Thyroid gland (tissue), 4 donors: ENCODE results near the gene CTSH. TPM values are rescaled to one million over a fixed set of nuclear protein-coding genes. Genes with fewer than 3 reads are reported as not detected.
"Not testable (repeated sequence)": the region's sequence is repeated elsewhere in the genome, so short reads cannot be mapped to it uniquely, and the experiment has no call there.

Experiments
- DNase-seq, 2 donors: peaks; one replicate each; pipeline ENCODE4 v3.0.0-alpha.2; 2019
- H3K27ac ChIP-seq, 3 donors: fragments of 200-600 bp; sonication (generic); 1 replicate in 2 of 3; 2 replicates in 1 of 3; pipeline ENCODE4 v1.5.1; 2016 to 2019; ENCODE audit warnings: mild to moderate bottlenecking in 1 of 3, moderate library complexity in 1 of 3
- H3K27me3 ChIP-seq: fragments of 200-600 bp; sonication (generic); one replicate; pipeline ENCODE4 v1.5.1; 2019
- H3K36me3 ChIP-seq, 2 donors: fragments of 200-600 bp; sonication (generic); one replicate each; pipeline ENCODE4 v1.5.1; 2016 to 2019
- H3K4me1 ChIP-seq, 2 donors: fragments of 200-600 bp; sonication (generic); one replicate each; pipeline ENCODE4 v1.5.1; 2017 to 2019
- H3K4me3 ChIP-seq, 3 donors: fragments of 200-600 bp; sonication (generic); replicated peaks in 1 of 3; 1 replicate in 2 of 3; 2 replicates in 1 of 3; pipeline ENCODE4 v1.5.1; 2016; ENCODE audit warnings: mild to moderate bottlenecking in 1 of 3
- H3K9me3 ChIP-seq: fragments of 200-600 bp; sonication (generic); one replicate; pipeline ENCODE4 v1.5.1; 2017
- POLR2A ChIP-seq, 2 donors: fragments of 450-650 bp; IDR thresholded peaks; one replicate each; pipeline ENCODE4 v1.6.1; 2017; ENCODE audit warnings: antibody characterized with exemption in 2 of 2, mild to moderate bottlenecking in 2 of 2, moderate library complexity in 1 of 2
- WGBS, 2 donors: methylation state at CpG; one replicate each; pipeline ENCODE4 v1.1.5; 2017; 5-methylcytosine and 5-hydroxymethylcytosine counted together
- intact Hi-C: fragments of 100-400 bp; cut with DNase I; formaldehyde crosslinking; loops from one replicate; pipeline ENCODE4 v1.15.1; 2023
- total RNA-seq, 4 donors: library from RNA; depleted of rRNA; stranded (reverse); fragments of >200 nt; gene quantifications; one replicate each; pipeline ENCODE4 v1.2.3, GENCODE V29; 2016
- TF ChIP-seq, protein P1 (sequence below), 6 experiments: fragments of 200-600 bp in 3 of 6; fragments of 450-650 bp in 3 of 6; sonication (generic) in 3 of 6; IDR thresholded peaks; one replicate each; pipeline ENCODE4 v1.5.1; 2016 to 2019; ENCODE audit warnings: antibody characterized with exemption in 6 of 6, mild to moderate bottlenecking in 2 of 6, inconsistent platforms in 1 of 6, moderate library complexity in 1 of 6

CTSH gene
- total RNA-seq, 4 donors from 2014 or later: 91.1 to 123 (median 110) TPM

- Histone ChIP-seq H3K36me3 (no peaks in the 10 kb centered on the region), H3K27ac (no peak overlapping the region), H3K27me3 (no peaks in the 10 kb centered on the region), H3K9me3 (no peaks in the 10 kb centered on the region), H3K4me1 (peaks cover 0 to 11% of the 10 kb centered on the region in 2 donors), H3K4me3 (no peak overlapping the region)
- TF ChIP-seq, protein P1, sequence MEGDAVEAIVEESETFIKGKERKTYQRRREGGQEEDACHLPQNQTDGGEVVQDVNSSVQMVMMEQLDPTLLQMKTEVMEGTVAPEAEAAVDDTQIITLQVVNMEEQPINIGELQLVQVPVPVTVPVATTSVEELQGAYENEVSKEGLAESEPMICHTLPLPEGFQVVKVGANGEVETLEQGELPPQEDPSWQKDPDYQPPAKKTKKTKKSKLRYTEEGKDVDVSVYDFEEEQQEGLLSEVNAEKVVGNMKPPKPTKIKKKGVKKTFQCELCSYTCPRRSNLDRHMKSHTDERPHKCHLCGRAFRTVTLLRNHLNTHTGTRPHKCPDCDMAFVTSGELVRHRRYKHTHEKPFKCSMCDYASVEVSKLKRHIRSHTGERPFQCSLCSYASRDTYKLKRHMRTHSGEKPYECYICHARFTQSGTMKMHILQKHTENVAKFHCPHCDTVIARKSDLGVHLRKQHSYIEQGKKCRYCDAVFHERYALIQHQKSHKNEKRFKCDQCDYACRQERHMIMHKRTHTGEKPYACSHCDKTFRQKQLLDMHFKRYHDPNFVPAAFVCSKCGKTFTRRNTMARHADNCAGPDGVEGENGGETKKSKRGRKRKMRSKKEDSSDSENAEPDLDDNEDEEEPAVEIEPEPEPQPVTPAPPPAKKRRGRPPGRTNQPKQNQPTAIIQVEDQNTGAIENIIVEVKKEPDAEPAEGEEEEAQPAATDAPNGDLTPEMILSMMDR (IDR thresholded peaks at IDR 0.05): no peak
- no peak for TF ChIP-seq POLR2A (IDR thresholded peaks at IDR 0.05)
- intact Hi-C loops: no loop called here
- DNase-seq: no peak
- WGBS, 2 donors: 88 to 91% methylated on average over 20 to 21 of the region's 21 CpGs
Observed at GRCh38 chr15:78931439-78932257, 13.2 kb downstream of the CTSH start.

- intact Hi-C loops: no loop called here
Observed at GRCh38 chr15:78930577-78931388, 14.1 kb downstream of the CTSH start.

GRCh38 chr15:78929536-78930264 is 15.1 kb downstream of the CTSH start:
- TF ChIP-seq POLR2A (IDR thresholded peaks at IDR 0.05): no peak
- TF ChIP-seq, protein P1 (IDR thresholded peaks at IDR 0.05): no peak
- Histone ChIP-seq H3K4me1 (peaks cover 0 to 11% of the 10 kb centered on the region in 2 donors), H3K27ac (no peak overlapping the region), H3K9me3 (no peaks in the 10 kb centered on the region), H3K27me3 (no peaks in the 10 kb centered on the region), H3K4me3 (no peak overlapping the region), H3K36me3 (no peaks in the 10 kb centered on the region)
- WGBS, 2 donors: 85 to 87% methylated on average over 11 to 15 of the region's 16 CpGs
- intact Hi-C loops: no loop called here
- DNase-seq: no peak

More at GRCh38 chr15:78930577-78931388, 14.1 kb downstream of the CTSH start:
- H3K4me3 ChIP-seq: no peak overlapping the region
- H3K9me3 ChIP-seq: no peaks in the 10 kb centered on the region
- H3K27ac ChIP-seq: no peak overlapping the region
- H3K4me1 ChIP-seq: peaks cover 0 to 11% of the 10 kb centered on the region in 2 donors
- no peaks in the 10 kb centered on the region for H3K36me3 ChIP-seq
- 73 to 74% methylated on average over 9 to 10 of the region's 11 CpGs for WGBS, 2 donors
- H3K27me3 ChIP-seq: no peaks in the 10 kb centered on the region
- no peak for TF ChIP-seq POLR2A (IDR thresholded peaks at IDR 0.05)
- TF ChIP-seq, protein P1 (IDR thresholded peaks at IDR 0.05): no peak
- DNase-seq: peak; percentile 27 to 38

GRCh38 chr15:78928616-78929093 is 16.2 kb downstream of the CTSH start:
- H3K27me3 ChIP-seq: no peaks in the 10 kb centered on the region
- WGBS, 2 donors: 90 to 94% methylated on average over 14 of the region's 14 CpGs
- DNase-seq: no peak
- no peak overlapping the region for H3K4me3 ChIP-seq
- intact Hi-C loops: no loop called here
- no peak overlapping the region for H3K27ac ChIP-seq
- TF ChIP-seq, protein P1 (IDR thresholded peaks at IDR 0.05): no peak
- no peak for TF ChIP-seq POLR2A (IDR thresholded peaks at IDR 0.05)
- no peaks in the 10 kb centered on the region for H3K9me3 ChIP-seq
- H3K4me1 ChIP-seq: peaks cover 0 to 2% of the 10 kb centered on the region in 2 donors
- H3K36me3 ChIP-seq: no peaks in the 10 kb centered on the region

DNA sequence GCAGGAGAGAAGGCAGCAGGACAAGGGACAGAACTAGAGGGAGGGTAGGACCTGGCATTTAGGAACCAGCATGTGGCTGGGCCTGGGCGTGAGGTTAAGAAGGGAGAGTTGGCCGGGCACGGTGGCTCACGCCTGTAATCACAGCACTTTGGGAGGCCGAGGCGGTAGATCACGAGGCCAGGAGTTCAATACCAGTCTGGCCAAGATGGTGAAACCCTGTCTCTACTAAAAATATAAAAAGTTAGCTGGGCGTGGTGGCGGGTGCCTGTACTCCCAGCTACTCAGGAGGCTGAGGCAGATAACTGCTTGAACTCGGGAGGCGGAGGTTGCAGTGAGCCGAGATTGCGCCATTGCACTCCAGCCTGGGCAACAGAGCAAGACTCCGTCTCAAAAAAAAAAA is 16.7 kb downstream of the CTSH start:
- intact Hi-C loops, H3K9me3 ChIP-seq, DNase-seq, H3K27me3 ChIP-seq, H3K36me3 ChIP-seq, H3K4me1 ChIP-seq, H3K4me3 ChIP-seq, H3K27ac ChIP-seq: not testable (repeated sequence)
- WGBS, 2 donors: 87 to 94% methylated on average over 14 of the region's 14 CpGs
